A172 (cell line): ENCODE measurements around the gene SDS. TPM values are rescaled to one million over a fixed set of nuclear protein-coding genes. Genes with fewer than 3 reads are reported as not detected.

Source experiments
- DNase-seq: peaks from one replicate; pipeline ENCODE4 v3.0.0-alpha.2; 2015; ENCODE audit warnings: low spot score
- total RNA-seq: library from RNA; depleted of rRNA; stranded (reverse); fragments of >200 nt; shearing (Covaris generic); gene quantifications from 2 replicates; pipeline ENCODE4 v1.2.3, GENCODE V29; 2014; rRNA removed

Gene SDS, protein sequence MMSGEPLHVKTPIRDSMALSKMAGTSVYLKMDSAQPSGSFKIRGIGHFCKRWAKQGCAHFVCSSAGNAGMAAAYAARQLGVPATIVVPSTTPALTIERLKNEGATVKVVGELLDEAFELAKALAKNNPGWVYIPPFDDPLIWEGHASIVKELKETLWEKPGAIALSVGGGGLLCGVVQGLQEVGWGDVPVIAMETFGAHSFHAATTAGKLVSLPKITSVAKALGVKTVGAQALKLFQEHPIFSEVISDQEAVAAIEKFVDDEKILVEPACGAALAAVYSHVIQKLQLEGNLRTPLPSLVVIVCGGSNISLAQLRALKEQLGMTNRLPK
- not detected in 2 replicates for total RNA-seq

DNA sequence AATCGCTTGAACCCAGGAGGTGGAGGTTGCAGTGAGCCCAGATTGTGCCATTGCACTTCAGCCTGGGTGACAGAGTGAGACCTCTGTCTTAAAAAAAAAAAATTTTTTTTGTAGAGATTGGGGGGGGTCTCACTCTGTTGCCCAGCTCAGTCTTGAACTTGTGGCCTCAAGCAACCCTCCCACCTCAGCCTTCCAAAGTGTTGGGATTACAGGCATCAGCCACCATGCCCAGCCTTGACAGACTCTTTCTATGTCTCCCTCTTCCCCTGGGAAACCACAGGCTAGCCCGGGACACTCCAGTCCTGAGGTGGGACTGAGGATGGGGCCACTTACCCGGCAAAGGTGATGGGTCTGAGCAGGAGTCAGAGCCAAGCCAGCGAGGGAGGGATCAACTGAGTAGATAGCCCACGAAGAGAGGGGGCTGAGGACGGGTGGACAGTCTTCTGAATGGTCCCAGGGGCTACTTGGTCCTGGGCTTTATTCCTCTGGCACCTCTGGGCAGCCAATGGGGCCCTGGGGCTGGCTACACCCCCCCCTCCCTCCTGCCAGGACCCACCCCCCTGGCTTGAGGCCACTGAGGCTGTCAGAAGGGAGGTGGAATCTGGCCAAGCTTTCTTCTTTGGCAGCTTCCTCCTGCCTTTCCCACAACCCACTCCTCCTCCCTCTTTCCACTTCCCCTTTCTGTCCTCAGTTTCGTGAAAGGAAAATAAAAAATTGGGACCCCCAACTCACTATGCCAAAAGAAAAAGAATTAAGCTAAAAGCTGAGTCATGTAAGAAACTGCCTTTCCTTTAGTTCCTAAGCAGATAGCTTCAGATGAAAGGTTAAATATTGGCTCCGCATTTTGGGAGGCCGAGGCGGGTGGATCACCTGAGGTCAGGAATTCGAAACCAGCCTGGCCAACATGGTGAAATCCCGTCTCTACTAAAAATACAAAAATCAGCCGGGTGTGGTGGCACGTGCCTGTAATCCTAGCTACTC is at the start of gene SDS:
SDS (minus strand) TSS at position 453 of the 981 bp plus-strand sequence. CDS start 4,179 bp downstream, outside the sequence.
- no peak for DNase-seq

DNA sequence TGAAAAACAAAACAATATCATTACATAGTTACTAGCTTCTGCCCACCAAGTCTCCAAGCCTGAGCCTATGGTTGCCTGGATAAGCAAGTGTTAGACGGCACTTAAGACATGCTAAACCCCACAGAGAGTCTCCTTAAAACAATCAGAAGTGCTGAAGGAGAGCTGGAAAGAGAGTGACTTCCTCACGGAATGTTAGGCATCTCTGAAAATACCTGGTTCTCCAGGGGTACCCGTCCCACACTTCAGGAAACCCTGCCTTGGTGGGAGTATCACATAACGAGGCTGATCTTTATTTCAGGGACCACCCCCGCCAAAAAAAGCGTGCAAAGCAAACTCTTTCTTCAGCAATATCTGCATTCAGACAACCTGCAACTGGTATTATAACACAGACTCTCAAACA is 49.6 kb upstream of the SDS start:
- DNase-seq: no peak

DNA sequence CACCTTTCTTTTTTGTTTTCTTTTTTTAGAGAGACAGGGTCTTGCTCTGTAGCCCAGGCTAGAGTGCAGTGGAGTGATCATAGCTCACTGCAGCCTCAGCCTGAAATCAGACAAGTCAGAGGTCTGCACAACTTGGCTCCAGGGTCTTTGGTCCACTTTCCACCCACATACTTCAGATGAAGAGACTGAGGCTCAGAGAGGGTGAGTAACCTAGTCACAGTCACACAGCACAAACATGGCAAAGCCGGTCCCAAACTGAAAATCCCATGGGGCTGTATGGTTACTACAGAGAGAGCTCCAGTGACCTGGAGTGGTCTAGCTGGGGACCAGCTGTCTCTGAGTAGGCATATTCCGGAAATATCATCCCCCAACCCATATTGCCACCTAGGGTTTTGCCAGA is 48.8 kb upstream of the SDS start:
- no peak for DNase-seq

DNA sequence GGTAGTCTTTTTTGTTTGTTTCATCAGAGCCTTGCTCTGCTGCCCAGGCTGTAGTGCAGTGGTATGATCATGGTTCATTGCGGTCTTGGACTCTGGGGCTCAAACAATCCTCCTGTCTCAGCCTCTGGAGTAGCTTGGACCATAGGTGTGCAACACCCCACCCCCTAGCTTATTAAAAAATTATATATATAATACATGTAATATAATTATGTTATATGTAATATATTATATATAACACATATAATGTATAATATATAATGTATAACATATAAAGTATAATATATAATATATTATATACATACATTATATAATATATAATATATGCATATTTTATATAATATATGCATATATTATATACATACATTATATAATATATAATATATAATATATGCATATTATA is 46.2 kb upstream of the SDS start:
- no peak for DNase-seq

DNA sequence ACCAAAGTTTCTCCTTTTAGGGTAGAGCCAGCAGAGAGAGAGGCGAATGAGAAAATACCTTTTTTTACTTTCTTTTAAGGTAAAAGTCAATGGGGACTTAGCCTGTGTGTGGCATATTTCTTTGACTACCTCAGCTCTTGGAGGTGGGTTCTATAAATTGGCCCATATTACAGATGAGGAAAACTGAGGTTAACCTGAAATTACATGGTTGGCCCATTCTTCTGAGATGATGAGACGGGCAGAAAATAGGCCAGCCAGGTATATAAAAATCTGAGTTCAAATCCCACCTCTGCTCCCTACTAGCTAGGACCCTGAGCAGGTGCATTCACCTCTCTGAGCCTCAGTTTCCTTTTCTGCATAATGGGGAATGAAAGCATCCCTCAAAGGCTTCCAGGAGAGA is 45.6 kb upstream of the SDS start:
- no peak for DNase-seq

DNA sequence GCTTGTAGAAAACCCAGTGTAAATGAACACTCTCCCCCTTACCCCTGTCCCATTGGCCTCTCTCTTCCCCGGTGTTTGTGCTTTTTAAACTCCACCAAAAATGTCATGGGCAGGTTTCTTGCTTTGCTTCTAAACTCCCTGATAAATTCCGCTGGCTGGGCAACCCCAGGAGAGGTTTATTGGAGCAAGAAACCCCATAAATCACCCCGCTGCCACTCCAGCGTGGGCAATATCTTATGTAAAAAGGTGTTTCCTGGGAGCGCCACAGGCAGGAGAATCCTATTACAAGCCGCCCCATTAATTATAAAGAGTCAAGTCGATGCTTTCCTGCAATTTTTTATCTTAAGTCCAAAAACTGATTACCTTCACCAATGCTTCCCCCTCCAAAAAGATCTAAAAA is 45.2 kb upstream of the SDS start:
- no peak for DNase-seq

DNA sequence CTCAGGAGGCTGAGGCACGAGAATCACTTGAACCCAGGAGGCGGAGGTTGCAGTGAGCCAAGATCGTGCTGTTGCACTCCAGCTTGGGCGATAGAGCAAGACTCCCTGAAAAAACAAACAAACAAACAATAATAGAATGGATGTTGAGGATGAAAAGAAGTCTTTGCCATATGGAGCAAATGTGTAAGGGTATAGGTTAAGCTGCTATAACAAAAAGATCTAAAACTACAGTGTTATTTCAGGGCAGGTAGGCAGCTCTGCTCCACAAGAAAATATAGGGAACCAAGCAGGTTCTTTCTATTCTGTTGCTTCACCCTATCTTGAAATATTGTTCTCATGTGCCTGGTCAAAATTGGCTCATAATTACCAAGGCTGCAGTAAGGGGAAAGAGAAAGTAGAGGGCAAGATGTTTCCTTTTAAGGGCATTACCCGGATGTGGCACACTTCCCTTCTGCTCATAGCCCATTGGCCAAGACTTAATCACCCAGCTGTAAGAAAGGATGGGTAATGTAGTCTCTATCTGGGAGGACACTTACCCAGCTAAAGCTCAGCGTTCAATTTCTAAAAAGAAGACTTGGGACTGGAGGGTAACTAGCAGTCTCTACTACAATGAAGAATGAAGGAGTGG is 42.0 kb upstream of the SDS start:
- DNase-seq: no peak

DNA sequence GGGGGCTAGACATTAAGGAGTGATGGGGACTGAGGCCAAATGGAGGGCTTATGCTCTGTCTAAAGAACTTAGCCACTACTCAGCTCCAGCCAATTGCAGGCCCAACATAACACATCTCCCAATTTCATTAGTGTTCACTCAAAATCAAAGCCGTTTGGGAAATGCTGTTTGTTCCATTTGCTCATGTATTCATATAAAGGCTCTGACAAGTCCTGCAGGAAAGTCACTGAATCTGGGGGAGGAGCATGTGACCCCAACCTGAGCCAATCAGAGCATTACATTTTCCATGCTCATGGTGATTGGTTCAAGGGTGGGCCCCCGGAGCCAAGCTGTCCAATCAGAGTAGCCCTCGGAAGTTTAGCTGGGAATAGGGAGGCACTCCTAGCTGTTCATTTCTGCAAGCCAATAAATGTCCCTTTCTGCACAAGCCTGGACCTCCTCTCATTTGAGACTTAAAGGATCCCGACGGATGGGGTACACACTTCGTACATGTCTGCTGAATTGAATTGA is 39.4 kb upstream of the SDS start:
- DNase-seq: no peak

DNA sequence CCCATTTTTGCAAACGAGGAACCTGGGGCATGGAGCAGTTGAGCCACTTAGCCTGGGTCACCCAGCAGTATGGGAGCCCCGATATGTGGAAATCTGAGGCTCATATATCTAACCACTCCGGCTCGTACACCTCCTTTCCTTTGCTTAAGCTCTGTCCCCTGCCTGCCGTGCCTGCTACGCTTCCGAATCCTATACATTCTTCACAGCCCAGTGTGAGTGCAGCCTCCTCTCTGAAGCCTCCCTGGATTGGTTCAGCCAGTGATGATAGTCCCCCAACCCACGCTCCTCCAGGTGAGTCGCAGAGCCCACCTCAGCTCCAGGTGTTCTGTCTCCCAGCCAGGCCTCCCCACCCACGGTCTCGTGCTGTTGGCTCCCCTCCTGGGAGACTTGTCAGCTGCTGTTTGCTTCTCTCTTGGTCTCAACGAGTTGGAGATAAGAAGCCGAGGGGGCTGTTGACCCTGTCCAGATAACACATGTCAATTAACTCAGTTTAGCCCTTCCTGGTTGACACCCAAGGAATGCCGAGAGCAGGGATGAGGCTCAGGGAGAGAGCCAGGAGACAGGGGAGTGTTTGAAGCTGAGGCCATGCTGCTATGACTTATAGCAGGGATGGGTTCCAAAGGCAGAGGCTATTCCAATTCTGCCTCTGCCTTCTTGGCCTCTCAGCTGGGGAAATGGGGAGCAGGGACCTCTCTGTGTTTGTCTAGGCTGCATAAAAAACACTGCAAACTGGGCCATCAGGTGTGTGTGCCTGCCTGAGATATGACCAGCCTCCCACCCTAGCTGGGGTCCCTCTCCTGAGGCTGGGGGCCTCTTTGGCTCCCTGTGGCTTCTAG is 37.5 kb upstream of the SDS start:
- DNase-seq: no peak

DNA sequence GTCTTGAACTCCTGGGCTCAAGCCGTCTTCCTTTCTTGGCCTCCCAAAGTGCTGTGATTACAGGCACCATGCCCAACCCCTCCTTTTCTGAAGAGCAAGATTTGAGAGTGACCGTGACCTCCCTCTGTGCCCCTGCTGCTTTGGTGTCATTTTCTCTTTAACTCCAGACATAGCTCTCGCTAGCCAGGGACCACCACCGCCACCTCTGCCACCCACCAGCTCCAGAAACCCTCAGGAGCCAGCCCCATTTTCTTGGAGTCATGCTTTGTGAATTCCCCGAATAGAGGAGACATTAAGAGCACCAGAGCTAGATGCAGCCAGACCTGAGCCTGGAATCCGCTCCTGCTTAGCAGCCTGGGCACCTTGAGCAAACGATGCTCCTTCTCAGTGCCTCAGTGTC is 36.6 kb upstream of the SDS start:
- DNase-seq: no peak

DNA sequence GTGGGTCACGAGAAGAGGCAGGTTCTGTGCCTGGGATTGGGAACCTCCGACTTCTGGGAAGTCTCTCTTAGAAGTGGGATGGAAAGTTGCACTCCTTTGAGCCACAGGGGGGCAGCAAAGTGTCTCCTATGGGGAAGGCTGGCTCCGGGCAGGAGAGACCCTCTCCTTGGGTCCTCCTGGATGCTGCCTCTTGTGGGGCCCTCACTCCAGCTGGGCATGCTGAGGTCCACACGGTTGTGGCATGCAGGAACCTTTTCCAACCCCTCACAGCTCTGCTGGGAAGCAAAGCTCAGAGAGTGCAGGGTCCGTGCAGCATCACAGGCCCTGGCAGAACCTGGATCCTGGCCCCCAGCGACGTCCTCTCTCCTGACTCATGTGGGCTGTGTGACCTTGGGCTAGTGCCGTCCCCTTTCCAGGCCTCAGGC is 35.9 kb upstream of the SDS start:
- peak; percentile 28 for DNase-seq

DNA sequence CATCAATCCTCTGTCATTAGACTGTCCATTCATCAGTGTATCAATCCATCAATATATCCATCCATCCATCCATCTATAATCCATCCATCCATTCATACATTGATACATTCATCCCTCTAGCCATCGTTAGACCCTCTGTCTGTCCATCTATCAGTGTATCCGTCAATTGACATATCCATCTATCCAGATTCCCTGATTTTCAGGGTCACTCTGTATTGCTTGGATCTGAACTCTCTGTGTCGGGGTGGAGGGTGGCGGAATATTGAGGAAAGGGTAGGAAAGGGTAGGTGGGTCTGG is 35.6 kb upstream of the SDS start:
- no peak for DNase-seq

DNA sequence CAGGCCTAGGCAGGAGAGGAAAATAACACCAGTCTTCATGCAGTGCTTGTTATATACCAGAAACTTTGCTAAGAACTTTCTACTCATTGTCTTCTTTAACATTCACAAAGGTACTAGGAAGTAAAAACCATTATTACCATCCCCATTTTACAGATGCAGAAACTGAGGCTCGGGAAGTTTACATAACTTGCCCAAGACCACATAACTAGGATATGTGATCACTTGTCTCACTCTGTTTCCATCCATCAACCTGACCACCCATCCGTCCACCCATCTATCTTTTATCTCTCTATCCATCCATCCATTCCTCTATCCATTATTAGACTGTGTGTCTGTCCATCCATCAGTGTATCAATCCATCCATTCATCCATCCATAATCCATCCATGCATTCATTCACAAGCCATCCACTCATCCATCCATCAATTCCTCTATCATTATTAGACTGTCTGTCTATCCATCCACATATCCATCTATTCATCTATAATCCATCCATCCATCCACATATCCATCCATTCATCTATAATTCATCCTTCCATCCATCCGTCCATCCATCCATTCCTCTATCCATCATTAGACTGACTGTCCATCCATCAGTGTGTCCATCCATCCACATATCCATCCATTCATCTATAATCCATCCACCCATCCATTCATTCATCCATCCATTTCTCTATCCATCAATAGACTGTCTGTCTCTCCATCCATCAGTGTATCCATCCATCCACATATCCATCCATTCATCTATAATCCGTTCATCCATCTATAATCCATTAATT is 35.0 kb upstream of the SDS start:
- no peak for DNase-seq

DNA sequence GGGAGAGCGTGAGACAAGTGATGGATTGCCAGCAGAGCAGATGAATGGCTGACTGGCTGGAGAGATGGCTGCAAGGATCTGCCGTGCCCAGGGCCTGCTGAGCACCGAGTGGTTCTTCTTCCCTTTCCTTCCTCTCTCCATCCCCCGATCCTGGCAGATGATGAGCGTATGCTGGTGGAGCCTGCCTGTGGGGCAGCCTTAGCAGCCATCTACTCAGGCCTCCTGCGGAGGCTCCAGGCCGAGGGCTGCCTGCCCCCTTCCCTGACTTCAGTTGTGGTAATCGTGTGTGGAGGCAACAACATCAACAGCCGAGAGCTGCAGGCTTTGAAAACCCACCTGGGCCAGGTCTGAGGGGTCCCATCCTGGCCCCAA is 34.0 kb upstream of the SDS start:
- DNase-seq: no peak

DNA sequence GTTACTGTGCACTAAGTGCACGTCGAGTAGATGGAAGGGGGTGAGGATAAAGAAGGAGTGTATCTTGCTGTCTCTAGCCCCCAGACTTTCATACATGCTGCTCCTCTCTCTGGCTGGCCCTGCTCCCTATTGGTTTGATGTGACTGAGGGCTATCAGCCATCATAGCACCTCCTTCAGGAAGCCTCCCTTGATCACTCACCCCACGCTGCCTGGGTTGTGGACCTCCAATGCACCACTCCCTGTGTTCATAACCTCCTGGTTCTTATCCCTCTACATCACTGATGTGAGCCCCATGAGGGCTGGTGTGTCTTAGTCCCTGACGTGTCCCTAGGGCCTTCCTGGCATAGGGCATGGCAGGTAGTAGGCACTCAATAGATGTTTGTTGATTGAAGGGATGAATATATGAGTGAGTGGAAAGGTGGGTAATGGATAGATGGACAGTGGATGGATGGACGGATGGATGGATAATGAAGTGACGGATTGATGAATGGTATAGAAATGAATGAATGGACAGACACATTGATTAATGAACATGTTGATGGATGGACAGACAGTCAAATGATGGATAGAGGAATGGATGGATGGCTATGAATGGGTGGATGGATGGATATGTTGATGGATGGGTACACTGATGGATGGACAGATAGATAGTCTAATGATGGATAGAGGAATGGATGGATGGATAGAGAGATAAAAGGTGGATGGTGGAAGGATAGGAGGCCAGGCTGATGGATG is 33.5 kb upstream of the SDS start:
- DNase-seq: no peak

DNA sequence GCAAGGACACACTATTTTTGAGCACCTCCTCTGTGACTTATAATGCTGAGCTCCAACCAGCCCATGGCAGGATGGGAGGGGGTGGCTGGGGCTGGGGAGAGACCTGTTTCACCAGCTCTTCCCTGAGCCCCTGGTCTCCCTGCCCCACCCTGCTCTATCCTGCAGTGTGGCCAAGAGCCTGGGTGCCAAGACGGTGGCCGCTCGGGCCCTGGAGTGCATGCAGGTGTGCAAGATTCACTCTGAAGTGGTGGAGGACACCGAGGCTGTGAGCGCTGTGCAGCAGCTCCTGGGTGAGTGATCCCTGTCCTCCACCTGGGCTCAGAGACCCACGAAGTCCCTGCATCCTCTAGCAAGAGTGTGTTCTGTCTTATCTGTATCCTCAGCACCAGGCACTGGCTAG is 32.9 kb upstream of the SDS start:
- no peak for DNase-seq

DNA sequence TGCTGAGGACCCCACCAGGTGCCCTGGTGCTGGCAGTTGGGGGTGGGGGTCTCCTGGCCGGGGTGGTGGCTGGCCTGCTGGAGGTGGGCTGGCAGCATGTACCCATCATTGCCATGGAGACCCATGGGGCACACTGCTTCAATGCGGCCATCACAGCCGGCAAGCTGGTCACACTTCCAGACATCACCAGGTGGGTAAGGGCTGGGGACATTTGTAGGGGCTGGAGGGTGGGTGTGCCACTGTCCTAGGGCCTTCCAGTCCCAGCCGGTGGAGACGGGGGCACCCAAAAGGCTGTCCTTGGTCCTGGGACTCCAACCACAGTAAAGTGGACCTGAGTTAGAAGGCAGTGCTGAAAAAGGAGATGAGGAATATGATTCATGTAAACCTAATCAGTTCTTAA is 31.7 kb upstream of the SDS start:
- DNase-seq: no peak

DNA sequence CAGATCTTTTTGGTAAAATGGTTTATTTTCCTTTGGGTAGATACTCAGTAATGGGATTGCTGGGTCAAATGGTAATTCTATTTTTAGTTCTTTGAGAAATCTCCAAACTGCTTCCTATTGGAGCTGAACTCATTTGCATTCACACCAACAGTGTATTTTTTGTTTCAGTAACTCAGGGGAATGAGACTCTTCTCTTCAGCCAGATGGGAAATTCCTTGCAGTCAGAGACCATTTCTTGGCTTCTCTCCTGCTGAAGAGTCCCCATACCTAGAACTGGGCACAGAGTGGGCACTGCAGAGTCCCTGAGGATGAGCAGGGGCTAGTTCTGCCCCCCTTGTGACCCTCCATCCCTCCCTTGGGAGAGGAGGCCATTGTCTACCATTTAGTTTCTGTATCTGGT is 29.3 kb upstream of the SDS start:
- DNase-seq: no peak

DNA sequence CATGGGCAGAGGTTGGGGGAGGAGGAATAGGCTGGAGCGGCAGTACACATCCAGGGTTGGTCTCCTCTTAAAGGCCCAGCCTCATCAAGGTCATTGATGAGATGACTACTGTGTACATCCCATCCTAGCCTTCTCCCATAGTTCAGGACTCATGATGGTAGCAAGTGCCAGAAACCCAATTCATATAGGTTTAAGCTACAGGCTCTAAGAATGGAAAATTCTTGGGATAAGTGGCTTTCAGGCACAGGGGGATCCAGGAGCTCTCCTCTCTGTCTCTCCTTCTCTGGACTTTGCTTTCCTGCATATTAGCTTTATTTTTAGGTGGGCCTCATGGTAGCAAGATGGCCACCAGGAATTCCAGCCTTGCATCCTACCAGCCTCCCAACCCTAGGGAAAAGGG is 24.8 kb upstream of the SDS start:
- no peak for DNase-seq

DNA sequence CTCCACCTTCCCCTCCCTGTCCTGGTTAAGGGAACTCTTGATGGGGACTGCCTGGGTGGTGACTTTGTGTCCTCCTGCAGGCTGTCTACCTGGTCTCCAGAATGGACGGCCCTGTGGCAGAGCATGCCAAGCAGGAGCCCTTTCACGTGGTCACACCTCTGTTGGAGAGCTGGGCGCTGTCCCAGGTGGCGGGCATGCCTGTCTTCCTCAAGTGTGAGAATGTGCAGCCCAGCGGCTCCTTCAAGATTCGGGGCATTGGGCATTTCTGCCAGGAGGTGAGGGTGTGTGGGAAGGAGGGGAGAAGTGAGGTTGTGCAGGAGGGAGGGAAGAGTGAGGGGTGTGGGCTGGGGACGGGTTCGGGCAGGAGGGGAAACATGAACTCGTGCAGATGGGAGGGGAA is 24.2 kb upstream of the SDS start:
- no peak for DNase-seq
